GM18873 (cell line): ENCODE measurements around the gene IRX1.

Experiments
- ATAC-seq: cut with Tn5 transposase; IDR thresholded peaks from one replicate; pipeline ENCODE4 v1.9.1; 2021; ENCODE audit warnings: mild to moderate bottlenecking, moderate library complexity, moderate number of reproducible peaks; ENCODE audit not compliant: unreplicated experiment, low FRiP score

The IRX1 gene

GRCh38 chr5:3642231-3642630, 46.6 kb downstream of the IRX1 start:
- no peak for ATAC-seq

DNA sequence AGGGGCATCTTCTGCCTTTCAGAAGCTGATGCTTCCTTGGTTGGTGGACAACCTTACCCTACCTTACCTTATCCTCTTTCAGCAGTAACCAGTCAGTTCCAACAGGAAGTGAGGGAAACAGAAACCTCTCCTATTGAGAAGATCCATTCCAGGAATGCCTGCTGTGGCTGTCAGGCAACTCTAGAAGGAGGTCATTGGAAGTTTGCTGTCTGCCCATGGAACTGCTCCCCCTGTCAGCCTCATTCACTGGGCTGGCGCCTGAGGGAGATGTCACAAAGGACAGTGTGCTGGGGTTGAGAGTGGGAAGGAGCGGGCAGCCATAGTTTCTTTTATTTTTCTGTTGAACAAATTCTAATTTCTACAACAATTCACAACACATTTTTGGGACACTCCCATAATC, 54.7 kb downstream of the IRX1 start:
- no peak for ATAC-seq

DNA sequence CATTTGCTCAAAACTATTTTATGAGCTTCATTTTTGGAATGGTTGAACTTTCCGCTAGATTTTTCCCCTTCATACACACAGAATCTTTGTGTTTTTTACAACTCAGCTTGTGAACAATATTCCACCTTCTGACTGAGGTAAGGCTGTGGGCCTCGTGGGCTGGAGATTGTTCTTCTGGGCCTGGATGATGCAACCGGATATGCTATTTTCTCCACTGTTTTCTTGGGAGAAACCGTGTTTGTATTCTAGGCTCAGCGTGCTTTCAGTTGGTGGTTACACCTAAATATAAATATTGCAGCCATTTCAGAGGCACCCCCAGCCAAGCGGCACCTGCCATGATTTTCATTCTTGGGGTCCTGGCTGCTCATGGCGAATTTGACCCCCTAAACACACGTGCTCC, 55.2 kb downstream of the IRX1 start:
- ATAC-seq = no peak
